ENCODE measurements around the gene GLT8D2.

DNA sequence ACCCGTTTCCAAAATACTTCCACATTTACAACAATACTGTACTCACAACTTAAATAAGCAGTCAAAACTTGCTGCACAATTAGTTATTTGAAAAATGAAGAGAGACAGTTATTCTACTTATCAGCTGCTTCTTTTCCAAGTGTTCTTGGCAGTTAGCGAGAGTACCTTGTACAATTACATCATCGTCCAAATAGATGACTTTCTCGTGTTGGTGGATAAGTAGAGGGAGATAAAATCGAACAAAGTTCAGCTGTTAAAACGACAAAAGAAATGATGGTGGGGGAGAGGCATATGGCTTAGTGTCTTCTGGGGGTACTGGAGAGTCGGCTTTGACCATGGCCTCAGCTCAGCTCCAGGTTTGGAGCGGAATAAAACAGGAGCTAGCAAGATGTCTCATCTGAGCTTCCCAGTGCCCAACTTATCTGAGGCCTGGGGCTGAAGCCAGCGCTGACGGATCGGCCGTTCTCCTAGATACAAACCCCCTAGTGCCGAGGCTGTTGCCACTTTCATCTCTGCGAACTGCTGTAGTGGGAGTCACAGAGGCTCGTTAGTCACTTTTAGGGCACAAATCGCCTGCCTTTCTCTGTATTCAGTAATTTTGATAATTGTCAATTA, 52.6 kb downstream of the GLT8D2 start:
- no peak for TF ChIP-seq POLR2A (IDR thresholded peaks at IDR 0.05)
- TF ChIP-seq, protein P1, sequence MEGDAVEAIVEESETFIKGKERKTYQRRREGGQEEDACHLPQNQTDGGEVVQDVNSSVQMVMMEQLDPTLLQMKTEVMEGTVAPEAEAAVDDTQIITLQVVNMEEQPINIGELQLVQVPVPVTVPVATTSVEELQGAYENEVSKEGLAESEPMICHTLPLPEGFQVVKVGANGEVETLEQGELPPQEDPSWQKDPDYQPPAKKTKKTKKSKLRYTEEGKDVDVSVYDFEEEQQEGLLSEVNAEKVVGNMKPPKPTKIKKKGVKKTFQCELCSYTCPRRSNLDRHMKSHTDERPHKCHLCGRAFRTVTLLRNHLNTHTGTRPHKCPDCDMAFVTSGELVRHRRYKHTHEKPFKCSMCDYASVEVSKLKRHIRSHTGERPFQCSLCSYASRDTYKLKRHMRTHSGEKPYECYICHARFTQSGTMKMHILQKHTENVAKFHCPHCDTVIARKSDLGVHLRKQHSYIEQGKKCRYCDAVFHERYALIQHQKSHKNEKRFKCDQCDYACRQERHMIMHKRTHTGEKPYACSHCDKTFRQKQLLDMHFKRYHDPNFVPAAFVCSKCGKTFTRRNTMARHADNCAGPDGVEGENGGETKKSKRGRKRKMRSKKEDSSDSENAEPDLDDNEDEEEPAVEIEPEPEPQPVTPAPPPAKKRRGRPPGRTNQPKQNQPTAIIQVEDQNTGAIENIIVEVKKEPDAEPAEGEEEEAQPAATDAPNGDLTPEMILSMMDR (IDR thresholded peaks at IDR 0.05 in 4 of 5, conservative IDR thresholded peaks at IDR 0.05 in 1 of 5), result no peak
